Ureter (tissue), 1 donor: ENCODE results near the gene UPK3B. TPM values are rescaled to one million over a fixed set of nuclear protein-coding genes. Genes with fewer than 3 reads are reported as not detected.
"Not testable (repeated sequence)": the region's sequence is repeated elsewhere in the genome, so short reads cannot be mapped to it uniquely, and the experiment has no call there.

Experiments used
- DNase-seq: peaks from one replicate; pipeline ENCODE4 v3.0.0-alpha.2; 2020; ENCODE audit warnings: low spot score
- total RNA-seq: library from RNA; stranded (reverse); gene quantifications from one replicate; pipeline ENCODE4 v1.2.4, GENCODE V29; 2023
- donor health status: DM: yes; HTN: yes; CAD: no.

The UPK3B gene
- total RNA-seq, 1 donor from 2014 or later = 111 TPM

DNA sequence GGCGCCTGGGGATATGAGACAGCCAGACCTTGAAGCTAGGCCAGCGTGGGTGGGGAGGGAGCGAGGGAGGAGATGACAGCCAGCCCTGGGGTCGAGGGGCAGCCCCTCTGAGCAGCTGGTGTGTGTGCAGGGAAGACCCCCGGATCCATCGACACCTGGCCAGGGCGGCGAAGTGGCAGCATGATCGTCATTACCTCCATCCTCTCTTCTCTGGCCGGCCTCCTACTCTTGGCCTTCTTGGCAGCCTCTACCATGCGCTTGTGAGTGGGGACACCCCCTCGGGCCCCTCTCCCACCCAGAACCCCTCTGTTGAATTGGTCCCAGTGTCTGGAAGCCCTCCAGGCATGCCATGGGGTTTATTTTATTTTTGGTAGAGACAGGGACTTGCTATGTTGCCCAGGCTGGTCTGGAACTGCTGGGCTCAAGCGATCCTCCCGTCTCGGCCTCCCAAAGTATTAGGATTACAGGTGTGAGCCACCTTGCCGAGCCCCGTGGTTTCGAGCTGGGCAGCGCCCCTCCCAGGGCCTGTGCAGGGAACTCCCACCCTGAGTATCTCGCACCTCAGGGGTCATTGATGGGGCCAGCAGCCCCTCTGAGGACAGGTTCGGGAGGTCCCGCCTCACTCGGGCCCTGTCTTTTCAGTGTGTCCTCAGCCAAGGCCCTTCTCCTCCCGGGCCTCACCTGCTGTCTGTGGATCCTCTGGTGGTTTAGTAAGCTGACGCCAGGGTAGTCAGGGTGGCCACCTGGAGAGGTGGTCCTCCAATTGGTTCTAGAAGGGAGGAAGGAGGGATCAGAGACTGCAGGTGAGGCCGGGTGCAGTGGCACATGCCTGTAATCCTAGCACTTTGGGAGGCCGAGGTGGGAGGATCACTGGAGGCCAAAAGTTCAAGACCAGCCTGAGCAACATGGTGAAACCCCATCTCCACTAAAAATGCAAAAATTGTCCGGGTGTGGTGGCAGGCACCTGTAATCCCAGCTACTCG lies 3.8 kb downstream of the UPK3B start:
- DNase-seq = peak; percentile 43

DNA sequence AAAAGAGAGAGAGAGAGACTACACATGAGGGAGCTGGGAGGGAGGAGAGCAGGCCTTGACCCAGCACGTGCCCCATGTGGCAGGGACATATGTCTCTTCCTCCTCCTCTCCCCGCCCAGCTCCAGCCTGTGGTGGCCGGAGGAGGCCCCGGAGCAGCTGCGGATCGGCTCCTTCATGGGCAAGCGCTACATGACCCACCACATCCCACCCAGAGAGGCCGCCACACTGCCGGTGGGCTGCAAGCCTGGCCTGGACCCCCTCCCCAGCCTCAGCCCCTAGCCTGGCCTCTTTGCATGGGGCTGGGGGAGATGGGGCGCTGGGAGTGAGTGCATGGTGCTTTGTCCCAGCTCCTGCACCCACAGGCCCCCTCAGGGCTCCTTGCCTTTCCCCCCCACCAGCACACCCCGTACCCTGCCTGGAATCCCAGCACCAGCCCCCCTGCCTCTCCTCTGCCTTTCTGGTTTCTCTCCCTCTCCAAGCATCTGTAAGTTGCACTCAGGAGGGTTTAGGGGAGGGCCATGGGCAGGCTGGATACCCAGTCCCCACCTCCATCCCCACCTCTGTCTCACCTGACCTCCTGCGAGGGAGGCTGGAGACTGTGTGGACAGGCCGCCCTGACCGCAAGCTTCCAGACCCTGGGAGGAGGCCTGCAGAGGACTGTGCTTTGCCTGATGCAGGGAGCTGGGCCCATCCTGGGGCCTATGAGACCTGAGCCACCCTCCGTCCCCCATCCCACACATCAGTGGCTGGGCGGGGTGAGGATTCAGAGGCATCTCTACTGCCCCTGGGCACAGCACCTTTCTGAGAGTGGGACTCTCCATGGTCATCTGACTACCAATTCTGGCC lies 4.8 kb downstream of the UPK3B start:
- DNase-seq = peak; percentile 38

DNA sequence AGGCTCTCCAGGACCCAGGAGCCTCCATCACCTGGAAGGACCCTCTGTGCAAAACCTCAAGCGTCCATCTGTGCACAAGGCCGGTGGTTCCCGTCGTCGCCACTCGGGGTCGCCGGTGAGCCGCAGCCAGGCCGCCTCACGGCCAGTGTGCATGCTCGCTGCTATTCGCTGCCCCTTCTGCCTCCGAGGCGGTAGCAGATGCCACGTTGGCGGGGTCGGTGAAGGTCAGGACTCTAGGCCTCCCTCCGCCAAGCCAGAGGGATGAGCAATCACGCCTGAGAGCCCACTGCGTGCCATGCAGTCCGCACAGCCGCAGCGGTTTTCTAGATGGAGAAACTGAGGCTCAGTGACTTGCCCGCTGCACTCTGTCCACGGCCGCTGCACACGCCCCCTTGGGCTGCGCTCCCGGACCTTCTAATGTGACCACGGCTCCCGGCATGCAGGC lies 5.7 kb downstream of the UPK3B start:
- no peak for DNase-seq

DNA sequence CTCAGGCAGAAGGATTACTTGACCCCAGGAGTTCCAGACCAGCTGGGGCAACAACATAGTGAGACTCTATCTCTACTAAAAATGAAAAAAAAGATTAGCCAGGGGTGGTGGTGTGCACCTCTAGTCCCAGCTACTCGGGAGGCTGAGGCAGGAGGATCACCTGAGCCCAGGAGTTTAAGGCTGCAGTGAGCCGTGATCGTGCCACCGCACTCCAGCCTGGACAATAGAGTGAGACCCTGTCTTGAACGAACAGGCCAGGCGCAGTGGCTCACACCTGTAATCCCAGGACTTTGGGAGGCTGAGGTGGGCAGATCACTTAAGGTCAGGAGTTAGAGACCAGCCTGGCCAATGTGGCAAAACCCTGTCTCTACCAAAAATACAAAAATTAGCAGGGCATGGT lies 6.6 kb downstream of the UPK3B start:
- not testable (repeated sequence) for DNase-seq

DNA sequence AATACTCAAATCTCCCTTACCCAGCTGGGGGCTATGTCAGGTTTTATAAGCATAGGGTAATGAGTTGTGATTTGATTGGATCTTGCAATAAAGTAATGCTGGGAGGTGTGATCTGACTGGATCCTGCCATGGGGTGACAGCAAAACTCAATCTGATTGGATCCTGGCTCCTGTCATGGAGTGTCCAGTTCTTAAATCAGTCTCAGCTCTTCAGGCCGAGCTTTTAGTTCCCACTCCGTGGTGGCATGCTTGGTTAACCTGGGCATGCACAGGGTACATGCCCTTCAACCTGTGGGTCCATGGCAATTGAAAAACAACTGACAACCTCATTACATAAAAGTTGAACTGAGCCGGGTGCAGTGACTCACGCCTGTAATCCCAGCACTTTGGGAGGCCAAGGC lies 15.8 kb downstream of the UPK3B start:
- not testable (repeated sequence) for DNase-seq

DNA sequence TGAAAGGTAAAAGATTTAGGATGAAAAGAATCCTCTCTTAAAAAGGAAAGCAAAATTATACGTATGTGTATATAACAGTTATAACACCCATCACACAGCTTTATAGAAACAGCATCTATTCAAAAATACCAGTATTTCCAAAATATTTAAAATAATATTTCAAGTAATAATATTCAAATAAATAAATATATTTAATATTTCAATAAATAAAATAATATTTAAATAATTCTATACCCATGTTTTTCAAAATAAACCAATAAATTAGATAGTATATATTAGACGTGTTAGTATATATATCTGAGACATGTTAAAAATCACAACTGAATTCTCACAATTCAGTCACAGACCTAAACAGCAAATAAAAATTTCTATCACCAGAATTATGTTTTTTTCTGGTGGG lies 21.3 kb downstream of the UPK3B start:
- DNase-seq = not testable (repeated sequence)

DNA sequence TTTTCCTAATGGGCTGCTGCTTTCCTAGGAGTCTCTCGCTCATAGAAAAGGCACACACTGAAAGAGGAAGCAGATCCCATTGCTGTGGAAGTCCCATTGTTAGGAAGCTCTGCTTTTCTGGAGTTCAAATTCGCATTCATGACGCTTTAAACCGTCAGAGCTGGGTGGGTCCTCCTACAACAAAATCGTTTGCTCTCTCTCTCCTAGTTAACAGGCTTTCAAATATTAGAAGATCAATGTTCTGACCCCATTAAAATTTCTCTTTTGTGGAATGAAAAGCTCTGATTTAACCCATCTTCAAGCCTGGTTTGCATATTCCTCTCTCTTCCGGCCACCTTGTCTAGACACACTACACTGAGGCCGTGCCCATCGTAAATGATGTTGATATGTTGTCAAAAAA lies 32.8 kb downstream of the UPK3B start, which contains the start of gene SPDYE16:
Gene SPDYE16 (minus strand): TSS at position 101 of the 400 bp plus-strand sequence. CDS start 1,838 bp downstream, outside the sequence.
- DNase-seq = not testable (repeated sequence)

DNA sequence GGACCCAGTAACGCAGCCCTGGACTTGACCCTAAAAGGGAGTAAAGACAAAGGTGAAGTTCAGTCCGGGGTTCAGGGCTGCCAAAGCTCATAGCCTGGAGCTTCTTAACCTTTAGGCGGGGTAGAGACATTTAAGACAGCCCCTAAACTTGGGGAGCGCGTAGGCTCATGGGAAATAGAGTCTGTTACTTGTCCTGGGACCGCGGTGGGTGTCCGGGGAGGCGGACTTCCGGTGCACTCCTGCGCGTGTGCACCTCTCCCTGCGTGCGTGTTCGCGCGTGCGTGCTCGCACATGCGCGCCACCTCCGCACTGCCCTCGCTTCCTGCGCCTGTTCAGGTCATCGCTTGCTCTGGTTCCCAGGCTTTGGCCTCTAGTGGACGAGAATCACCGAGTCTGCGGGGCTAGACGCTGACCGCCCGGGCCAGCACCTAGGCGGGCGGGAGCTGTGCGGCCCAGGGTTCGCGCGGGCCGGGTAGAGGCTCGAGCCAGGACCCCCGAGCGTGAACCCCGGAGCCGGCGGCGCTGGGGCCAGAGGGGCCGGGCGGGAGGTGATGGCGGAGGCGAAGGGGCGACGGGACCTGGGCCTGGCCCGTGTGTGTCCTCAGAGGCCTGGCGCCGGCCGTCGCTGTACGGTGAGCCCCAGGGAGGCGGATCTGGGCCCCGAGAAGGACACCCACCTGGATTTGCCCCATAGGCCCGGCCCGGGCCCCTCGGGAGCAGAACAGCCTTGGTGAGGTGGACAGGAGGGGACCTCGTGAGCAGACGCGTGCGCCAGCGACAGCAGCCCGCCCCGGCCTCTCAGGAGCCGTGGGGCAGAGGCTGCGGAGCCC lies 38.9 kb downstream of the UPK3B start:
- DNase-seq = peak; percentile 92

DNA sequence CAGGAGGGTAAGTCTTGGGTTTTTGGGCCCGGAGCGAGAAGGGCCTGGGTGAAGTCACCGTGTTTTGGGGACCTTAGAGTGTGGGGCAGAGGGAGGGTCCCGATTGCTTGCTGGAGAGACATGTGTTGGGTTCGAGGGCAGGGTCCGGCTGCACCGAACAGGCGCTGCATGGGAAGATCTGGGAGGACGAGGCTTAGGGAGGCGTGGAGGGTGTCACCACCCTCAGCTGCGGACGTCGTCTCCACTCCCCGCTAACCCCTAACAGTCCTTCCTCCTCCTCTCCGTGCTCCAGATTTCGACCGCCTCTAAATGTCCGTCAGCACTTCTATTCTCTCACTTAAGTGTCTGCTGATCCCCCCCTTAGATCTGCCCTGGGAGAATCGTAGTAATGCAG lies 39.5 kb downstream of the UPK3B start:
- DNase-seq = not testable (repeated sequence)

DNA sequence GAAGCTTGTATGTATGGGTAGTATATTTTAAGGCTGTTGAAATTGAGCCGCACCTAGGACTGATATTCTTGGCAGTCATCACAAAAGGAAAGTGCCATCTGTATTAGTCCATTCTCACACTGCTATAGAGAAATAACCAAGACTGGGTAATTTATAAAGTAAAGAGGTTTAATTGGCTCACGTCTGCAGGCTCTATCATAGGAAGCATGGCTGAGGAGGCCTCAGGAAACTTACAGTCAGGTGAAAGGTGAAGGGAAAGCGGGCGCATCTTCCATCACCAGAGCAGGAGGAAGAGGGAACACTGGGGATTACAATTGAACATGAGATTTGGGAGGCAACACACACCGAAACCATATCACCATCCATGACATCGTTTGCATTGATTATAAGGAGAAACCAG lies 41.6 kb downstream of the UPK3B start:
- not testable (repeated sequence) for DNase-seq

DNA sequence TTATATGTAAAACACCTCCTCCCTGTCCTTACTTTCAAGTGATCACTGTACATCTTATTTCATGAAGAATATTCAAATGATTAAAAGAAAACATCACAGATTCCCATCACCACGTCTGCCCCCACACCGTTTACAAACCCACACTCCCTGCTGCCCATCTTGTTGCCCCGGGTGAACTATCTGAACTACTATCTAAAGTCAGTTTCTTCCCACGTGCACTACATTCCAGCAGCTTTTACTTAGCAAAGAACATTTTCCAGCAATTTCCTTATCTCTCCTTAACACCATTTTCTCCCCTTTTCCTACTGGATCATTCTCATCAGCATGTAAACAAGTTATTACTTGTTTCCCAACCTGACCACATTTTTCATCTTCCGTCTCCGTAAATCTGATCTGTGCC lies 49.3 kb downstream of the UPK3B start:
- DNase-seq = not testable (repeated sequence)

DNA sequence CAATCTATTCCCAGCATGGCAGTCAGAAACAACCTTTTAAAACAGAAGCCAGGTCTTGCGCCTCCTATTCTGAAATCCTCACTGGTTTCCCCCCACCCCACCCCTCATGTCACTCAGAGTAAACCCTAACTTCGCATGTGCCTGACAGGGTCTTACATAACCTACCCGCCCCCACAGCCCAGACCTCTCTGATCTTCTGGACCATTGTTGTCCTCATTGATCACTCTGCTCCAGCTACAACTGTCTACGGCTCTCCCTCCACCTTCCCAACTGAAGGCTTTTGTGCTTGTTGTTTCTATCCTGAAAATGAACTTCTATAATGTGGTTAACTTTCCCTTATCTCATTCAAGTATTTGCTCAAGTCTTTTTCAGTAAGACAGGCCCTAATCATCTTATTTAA lies 49.8 kb downstream of the UPK3B start:
- not testable (repeated sequence) for DNase-seq

DNA sequence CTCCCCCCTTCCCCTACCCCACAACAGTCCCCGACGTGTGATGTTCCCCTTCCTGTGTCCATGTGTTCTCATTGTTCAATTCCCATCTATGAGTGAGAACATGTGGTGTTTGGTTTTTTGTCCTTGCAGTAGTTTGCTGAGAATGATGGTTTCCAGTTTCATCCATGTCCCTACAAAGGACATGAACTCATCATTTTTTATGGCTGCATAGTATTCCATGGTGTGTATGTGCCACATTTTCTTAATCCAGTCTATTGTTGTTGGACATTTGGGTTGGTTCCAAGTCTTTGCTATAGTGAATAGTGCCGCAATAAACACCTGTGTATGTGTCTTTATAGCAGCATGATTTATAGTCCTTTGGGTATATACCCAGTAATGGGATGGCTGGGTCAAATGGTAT lies 51.0 kb downstream of the UPK3B start:
- not testable (repeated sequence) for DNase-seq

DNA sequence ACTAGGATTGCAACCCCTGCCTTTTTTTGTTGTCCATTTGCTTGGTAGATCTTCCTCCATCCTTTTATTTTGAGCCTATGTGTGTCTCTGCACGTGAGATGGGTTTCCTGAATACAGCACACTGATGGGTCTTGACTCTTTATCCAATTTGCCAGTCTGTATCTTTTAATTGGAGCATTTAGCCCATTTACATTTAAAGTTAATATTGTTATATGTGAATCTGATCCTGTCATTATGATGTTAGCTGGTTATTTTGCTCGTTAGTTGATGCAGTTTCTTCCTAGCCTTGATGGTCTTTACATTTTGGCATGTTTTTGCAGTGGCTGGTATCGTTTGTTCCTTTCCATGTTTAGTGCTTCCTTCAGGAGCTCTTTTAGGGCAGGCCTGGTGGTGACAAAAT lies 54.6 kb downstream of the UPK3B start:
- DNase-seq = not testable (repeated sequence)

Other genes with a start within 250 kb of the UPK3B start
- gene HSPB1, start 207.9 kb upstream of the UPK3B start, total RNA-seq = 1,074 TPM
- 99.4 TPM for gene YWHAG, start 151.6 kb upstream of the UPK3B start, total RNA-seq
- gene SSC4D, start 100.9 kb upstream of the UPK3B start, total RNA-seq = 0.70 TPM
- gene ZP3, start 85.6 kb upstream of the UPK3B start, total RNA-seq = 23.3 TPM
- gene DTX2, start 48.8 kb upstream of the UPK3B start, total RNA-seq = 67.8 TPM
- gene SPDYE16, start 32.7 kb downstream of the UPK3B start, total RNA-seq = 1.3 TPM
- gene POMZP3, start 116.7 kb downstream of the UPK3B start, total RNA-seq = 23.7 TPM